ENCODE measurements around the gene KCNK4. TPM values are rescaled to one million over a fixed set of nuclear protein-coding genes. Genes with fewer than 3 reads are reported as not detected.

The KCNK4 gene
- total and polyA plus RNA-seq, 2 of the 13 experiments (the other 11 are each of a cell fraction or from before 2014, with no cell fraction given) = not detected

DNA sequence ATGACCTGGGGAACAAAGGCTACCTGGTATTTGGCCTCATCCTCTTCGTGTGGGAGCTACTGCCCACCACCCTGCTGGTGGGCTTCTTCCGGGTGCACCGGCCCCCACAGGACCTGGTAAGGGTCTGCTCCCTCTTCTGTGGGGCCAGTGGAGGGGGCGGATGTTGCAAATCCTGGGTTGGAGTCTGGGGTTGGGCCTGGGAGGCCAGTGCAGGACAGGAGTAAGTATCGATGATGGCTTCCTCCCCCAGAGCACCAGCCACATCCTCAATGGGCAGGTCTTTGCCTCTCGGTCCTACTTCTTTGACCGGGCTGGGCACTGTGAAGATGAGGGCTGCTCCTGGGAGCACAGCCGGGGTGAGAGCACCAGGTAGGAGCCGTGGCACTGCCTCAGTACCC, 2.8 kb upstream of the KCNK4 start:
- intact Hi-C loops (cut with micrococcal nuclease; ENCODE audit: unreplicated experiment) = no loop called here
- POLR2A ChIA-PET = no interaction called here
- no peaks in the 10 kb centered on the region for H3K79me2 ChIP-seq (ENCODE audit: insufficient read depth, low read length)
- FAIRE-seq (no peak), ATAC-seq (no peak), DNase-seq (ENCODE audit: low spot score) (no peak)
- no peak overlapping the region for H3K4me3 ChIP-seq (replicated peaks in 1 of 3; ENCODE audit: insufficient read depth in 1 of 3, low read depth in 2 of 3, low read length in 3 of 3)
- H4K20me1 ChIP-seq (ENCODE audit: insufficient read depth, low read length) = no peaks in the 10 kb centered on the region
- no peaks in the 10 kb centered on the region for H3K9me3 ChIP-seq (ENCODE audit: low read length)
- in situ Hi-C loops (cut with HindIII; ENCODE audit: extremely low pct_ligation_motif_present, low pct_unique_long_range_greater_than_20kb) = no loop called here
- H3K4me1 ChIP-seq (ENCODE audit: insufficient read depth, low read length) = peaks cover 28% of the 10 kb centered on the region; the same call in 1 of the 2 replicates
- 93% methylated on average over 3 of the region's 9 CpGs for WGBS (ENCODE audit: low lambda C conversion rate)
- CTCF ChIA-PET (ENCODE audit: low intra/inter-chr PET ratio, low total read pairs) = no interaction called here
- peaks cover 13 to 32% of the 10 kb centered on the region in 2 experiments for H3K27me3 ChIP-seq (ENCODE audit: control insufficient read depth in 1 of 2, insufficient read depth in 2 of 2, low read length in 2 of 2)
- H3K4me2 ChIP-seq (ENCODE audit: low read depth, low read length) = no peak overlapping the region
- H3K36me3 ChIP-seq (replicated peaks in 1 of 2; ENCODE audit: control insufficient read depth in 1 of 2, insufficient read depth in 2 of 2, low read length in 2 of 2) = no peaks in the 10 kb centered on the region
- no peak overlapping the region for H2AFZ ChIP-seq (ENCODE audit: low read length)
- no peak overlapping the region for H3K27ac ChIP-seq (ENCODE audit: extremely low read length, insufficient read depth, low read length)
- no TSS peak for BruUV-seq (replicated peaks)
- H3K9ac ChIP-seq (ENCODE audit: insufficient read depth, low read depth, low read length) = no peak overlapping the region
- TF ChIP-seq MAFG (CRISPR knock-in tag; IDR thresholded peaks at IDR 0.05) (no peak), HNRNPLL (IDR thresholded peaks at IDR 0.05; ENCODE audit: low read depth, low read length, poor library complexity, severe bottlenecking) (peak; percentile 4), ZSCAN30 (CRISPR knock-in tag; IDR thresholded peaks at IDR 0.05) (no peak), NR2F2 (IDR thresholded peaks at IDR 0.05; ENCODE audit: borderline replicate concordance, low read depth) (no peak), NAIF1 (CRISPR knock-in tag; IDR thresholded peaks at IDR 0.05; ENCODE audit: borderline replicate concordance) (0 out of 2 replicates have a peak, but pooled peaks have one; percentile 33), HNRNPL (IDR thresholded peaks at IDR 0.05; ENCODE audit: low read depth, low read length) (0 out of 2 replicates have a peak, but pooled peaks have one; percentile 2)

DNA sequence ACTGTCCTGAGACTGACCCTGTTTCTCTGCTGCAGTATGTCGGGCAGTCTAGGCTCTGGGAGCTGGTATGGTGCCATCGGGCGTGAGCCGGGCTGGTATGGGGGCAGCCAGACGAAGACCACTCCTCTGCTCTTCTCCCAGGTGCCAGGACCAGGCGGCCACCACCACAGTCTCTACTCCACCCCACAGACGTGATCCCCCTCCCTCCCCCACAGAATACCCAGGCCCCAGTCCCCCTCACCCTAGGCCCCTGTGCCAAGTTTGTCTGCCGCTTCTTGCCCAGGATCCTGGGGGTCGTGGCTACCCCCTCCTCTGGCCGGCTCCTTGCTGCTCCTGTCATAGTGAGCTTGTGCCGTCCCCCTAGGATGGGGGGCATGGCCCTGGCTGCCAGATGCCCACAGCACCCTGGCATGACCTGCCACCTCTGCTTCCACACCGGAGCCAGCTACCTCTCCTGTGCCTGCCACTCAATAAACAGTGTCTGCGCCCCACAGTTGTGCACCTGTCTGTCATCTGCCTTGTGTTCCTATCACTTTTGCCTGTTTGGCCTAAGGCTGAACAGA, 2.0 kb upstream of the KCNK4 start:
- BruUV-seq (replicated peaks) = no TSS peak
- no peak for DNase-seq (ENCODE audit: low spot score)
- no peak overlapping the region for H2AFZ ChIP-seq (ENCODE audit: low read length)
- H3K9me3 ChIP-seq (ENCODE audit: low read length) = no peaks in the 10 kb centered on the region
- CTCF ChIA-PET (ENCODE audit: low intra/inter-chr PET ratio, low total read pairs) = no interaction called here
- no peak for FAIRE-seq
- no peaks in the 10 kb centered on the region for H3K79me2 ChIP-seq (ENCODE audit: insufficient read depth, low read length)
- H3K9ac ChIP-seq (ENCODE audit: insufficient read depth, low read depth, low read length) = no peak overlapping the region
- POLR2A ChIA-PET = interaction anchor here (1.0 to 2.0 kb wide), 2 partner anchors 18 to 48 kb away, joined by 4 to 11 read pairs; no protein-coding TSS in a partner anchor
- peaks cover 23% of the 10 kb centered on the region; the same call in 1 of the 2 replicates for H3K4me1 ChIP-seq (ENCODE audit: insufficient read depth, low read length)
- ATAC-seq = no peak
- no peaks in the 10 kb centered on the region for H3K36me3 ChIP-seq (replicated peaks in 1 of 2; ENCODE audit: control insufficient read depth in 1 of 2, insufficient read depth in 2 of 2, low read length in 2 of 2)
- WGBS (ENCODE audit: low lambda C conversion rate) = 67% methylated on average over 4 of the region's 13 CpGs
- peaks cover 13 to 39% of the 10 kb centered on the region in 2 experiments for H3K27me3 ChIP-seq (ENCODE audit: control insufficient read depth in 1 of 2, insufficient read depth in 2 of 2, low read length in 2 of 2)
- no peak overlapping the region for H3K4me2 ChIP-seq (ENCODE audit: low read depth, low read length)
- intact Hi-C loops (cut with micrococcal nuclease; ENCODE audit: unreplicated experiment) (no loop called here), in situ Hi-C loops (cut with HindIII; ENCODE audit: extremely low pct_ligation_motif_present, low pct_unique_long_range_greater_than_20kb) (no loop called here)
- no peak overlapping the region for H3K4me3 ChIP-seq (replicated peaks in 1 of 3; ENCODE audit: insufficient read depth in 1 of 3, low read depth in 2 of 3, low read length in 3 of 3)
- no peak overlapping the region for H3K27ac ChIP-seq (ENCODE audit: extremely low read length, insufficient read depth, low read length)
- no peaks in the 10 kb centered on the region for H4K20me1 ChIP-seq (ENCODE audit: insufficient read depth, low read length)
- no peak for TF ChIP-seq NR1H2 (CRISPR knock-in tag; IDR thresholded peaks at IDR 0.05; ENCODE audit: borderline replicate concordance, low read depth)
- no peak for TF ChIP-seq ZNF563 (CRISPR knock-in tag; IDR thresholded peaks at IDR 0.05)
- no peak for TF ChIP-seq ZNF629 (CRISPR knock-in tag; conservative IDR thresholded peaks at IDR 0.05)
- TF ChIP-seq, protein P1, sequence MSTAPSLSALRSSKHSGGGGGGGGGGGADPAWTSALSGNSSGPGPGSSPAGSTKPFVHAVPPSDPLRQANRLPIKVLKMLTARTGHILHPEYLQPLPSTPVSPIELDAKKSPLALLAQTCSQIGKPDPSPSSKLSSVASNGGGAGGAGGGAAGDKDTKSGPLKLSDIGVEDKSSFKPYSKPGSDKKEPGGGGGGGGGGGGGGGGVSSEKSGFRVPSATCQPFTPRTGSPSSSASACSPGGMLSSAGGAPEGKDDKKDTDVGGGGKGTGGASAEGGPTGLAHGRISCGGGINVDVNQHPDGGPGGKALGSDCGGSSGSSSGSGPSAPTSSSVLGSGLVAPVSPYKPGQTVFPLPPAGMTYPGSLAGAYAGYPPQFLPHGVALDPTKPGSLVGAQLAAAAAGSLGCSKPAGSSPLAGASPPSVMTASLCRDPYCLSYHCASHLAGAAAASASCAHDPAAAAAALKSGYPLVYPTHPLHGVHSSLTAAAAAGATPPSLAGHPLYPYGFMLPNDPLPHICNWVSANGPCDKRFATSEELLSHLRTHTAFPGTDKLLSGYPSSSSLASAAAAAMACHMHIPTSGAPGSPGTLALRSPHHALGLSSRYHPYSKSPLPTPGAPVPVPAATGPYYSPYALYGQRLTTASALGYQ (CRISPR knock-in tag; IDR thresholded peaks at IDR 0.05) = no peak
- TF ChIP-seq, protein P2, sequence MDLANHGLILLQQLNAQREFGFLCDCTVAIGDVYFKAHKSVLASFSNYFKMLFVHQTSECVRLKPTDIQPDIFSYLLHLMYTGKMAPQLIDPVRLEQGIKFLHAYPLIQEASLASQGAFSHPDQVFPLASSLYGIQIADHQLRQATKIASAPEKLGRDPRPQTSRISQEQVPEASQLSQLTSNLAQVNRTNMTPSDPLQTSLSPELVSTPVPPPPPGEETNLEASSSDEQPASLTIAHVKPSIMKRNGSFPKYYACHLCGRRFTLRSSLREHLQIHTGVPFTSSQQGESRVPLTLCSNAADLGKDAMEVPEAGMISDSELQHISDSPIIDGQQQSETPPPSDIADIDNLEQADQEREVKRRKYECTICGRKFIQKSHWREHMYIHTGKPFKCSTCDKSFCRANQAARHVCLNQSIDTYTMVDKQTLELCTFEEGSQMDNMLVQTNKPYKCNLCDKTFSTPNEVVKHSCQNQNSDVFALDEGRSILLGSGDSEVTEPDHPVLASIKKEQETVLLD (CRISPR knock-in tag; IDR thresholded peaks at IDR 0.05; ENCODE audit: low read depth) = no peak
- no peak for TF ChIP-seq ZNF510 (CRISPR knock-in tag; IDR thresholded peaks at IDR 0.05; ENCODE audit: low read depth)
- TF ChIP-seq ZNF670 (CRISPR knock-in tag; IDR thresholded peaks at IDR 0.05; ENCODE audit: borderline replicate concordance) = no peak
- TF ChIP-seq, protein P3, sequence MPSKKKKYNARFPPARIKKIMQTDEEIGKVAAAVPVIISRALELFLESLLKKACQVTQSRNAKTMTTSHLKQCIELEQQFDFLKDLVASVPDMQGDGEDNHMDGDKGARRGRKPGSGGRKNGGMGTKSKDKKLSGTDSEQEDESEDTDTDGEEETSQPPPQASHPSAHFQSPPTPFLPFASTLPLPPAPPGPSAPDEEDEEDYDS (CRISPR knock-in tag; IDR thresholded peaks at IDR 0.05) = no peak
- no peak for TF ChIP-seq ZNF850 (CRISPR knock-in tag; conservative IDR thresholded peaks at IDR 0.05)
- TF ChIP-seq ZNF749 (CRISPR knock-in tag; IDR thresholded peaks at IDR 0.05; ENCODE audit: borderline replicate concordance) = no peak

Measured in HepG2 (cell line).